Gastroesophageal sphincter (tissue), 4 donors: ENCODE results near the gene PDZD2. TPM values are rescaled to one million over a fixed set of nuclear protein-coding genes. Genes with fewer than 3 reads are reported as not detected.

Source experiments
- ATAC-seq: fragments of 150-250 bp; one replicate; pipeline ENCODE4 v1.9.1; 2016; ENCODE audit warnings: mild to moderate bottlenecking, moderate library complexity
- H3K27ac ChIP-seq, 4 donors: fragments of 200-600 bp; sonication (generic) in 3 of 4; 1 replicate in 3 of 4; 2 replicates in 1 of 4; pipeline ENCODE4 v1.5.1; 2016 to 2019
- H3K27me3 ChIP-seq: fragments of 200-600 bp; sonication (generic); one replicate; pipeline ENCODE4 v1.5.1; 2019
- H3K36me3 ChIP-seq, 2 donors: fragments of 200-600 bp; sonication (generic); one replicate each; pipeline ENCODE4 v1.5.1; 2019; ENCODE audit warnings: control low read depth in 1 of 2
- H3K4me1 ChIP-seq, 3 donors: fragments of 200-600 bp; sonication (generic); 1 replicate in 2 of 3; 2 replicates in 1 of 3; pipeline ENCODE4 v1.5.1; 2016 to 2019; ENCODE audit warnings: control low read depth in 2 of 3
- H3K4me3 ChIP-seq, 2 donors: fragments of 200-600 bp; sonication (generic); one replicate each; pipeline ENCODE4 v1.5.1; 2019; ENCODE audit warnings: mild to moderate bottlenecking in 1 of 2, moderate library complexity in 1 of 2
- H3K9me3 ChIP-seq, 3 donors: fragments of 200-600 bp; sonication (generic); one replicate each; pipeline ENCODE4 v1.5.1; 2017 to 2019; ENCODE audit warnings: control low read depth in 2 of 3
- EP300 ChIP-seq: sonication (generic); formaldehyde crosslinking; IDR thresholded peaks from one replicate; pipeline ENCODE4 v1.6.1; 2017; ENCODE audit warnings: antibody characterized with exemption, mild to moderate bottlenecking
- POLR2A ChIP-seq, 2 donors: fragments of 450-650 bp; IDR thresholded peaks; one replicate each; pipeline ENCODE4 v1.6.1; 2017; ENCODE audit warnings: antibody characterized with exemption in 2 of 2, mild to moderate bottlenecking in 2 of 2, moderate library complexity in 1 of 2
- POLR2AphosphoS5 ChIP-seq: sonication (generic); formaldehyde crosslinking; IDR thresholded peaks from one replicate; pipeline ENCODE4 v1.6.1; 2017; ENCODE audit warnings: antibody characterized with exemption
- WGBS, 2 donors: methylation state at CpG; one replicate each; pipeline ENCODE4 v1.1.5; 2018; ENCODE audit warnings: low coverage in 1 of 2; 5-methylcytosine and 5-hydroxymethylcytosine counted together
- total RNA-seq, 4 donors: library from RNA; depleted of rRNA; stranded (reverse); fragments of >200 nt; gene quantifications; one replicate each; pipeline ENCODE4 v1.1.0, GENCODE V29; 2016
- TF ChIP-seq, protein P1 (sequence below), 4 experiments: fragments of 200-600 bp in 2 of 4; fragments of 450-650 bp in 2 of 4; sonication (generic) in 1 of 4; IDR thresholded peaks; one replicate each; pipeline ENCODE4 v1.5.1; 2017 to 2019; ENCODE audit warnings: antibody characterized with exemption in 4 of 4, mild to moderate bottlenecking in 2 of 4, moderate library complexity in 2 of 4

PDZD2 gene
- total RNA-seq, 4 donors from 2014 or later, result 8.6 to 19.4 (median 14.0) TPM

DNA sequence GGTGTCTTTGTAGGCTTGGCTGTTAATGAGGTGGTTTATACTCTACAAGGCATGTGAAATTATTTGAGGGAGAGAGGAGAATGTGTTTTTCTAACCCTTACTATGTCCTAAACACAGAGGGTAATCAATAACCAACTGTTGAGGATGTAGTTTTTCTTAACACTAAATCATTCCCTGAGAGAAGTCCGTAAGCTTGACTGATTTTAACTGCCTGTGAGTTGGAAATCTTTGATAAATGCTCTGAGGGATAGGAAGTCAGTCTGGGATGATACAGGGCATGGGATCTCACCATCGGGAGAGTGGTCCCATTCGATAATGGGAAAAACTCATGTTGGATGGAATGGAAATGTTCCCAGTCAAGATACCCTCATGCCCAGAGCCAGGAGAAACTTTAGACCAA, 249.6 kb downstream of the PDZD2 start:
- Histone ChIP-seq H3K4me3 (no peak overlapping the region), H3K27me3 (no peaks in the 10 kb centered on the region), H3K36me3 (no peaks in the 10 kb centered on the region), H3K9me3 (no peaks in the 10 kb centered on the region), H3K4me1 (peaks cover 0 to 30% (median 0%) of the 10 kb centered on the region in 3 donors), H3K27ac (peak overlapping the region in 2 of 4 donors; percentile 31 to 35)
- no peak for ATAC-seq
- 36 to 72% methylated on average over 3 of the region's 3 CpGs for WGBS, 2 donors
- TF ChIP-seq POLR2AphosphoS5 (no peak), EP300 (no peak)

DNA sequence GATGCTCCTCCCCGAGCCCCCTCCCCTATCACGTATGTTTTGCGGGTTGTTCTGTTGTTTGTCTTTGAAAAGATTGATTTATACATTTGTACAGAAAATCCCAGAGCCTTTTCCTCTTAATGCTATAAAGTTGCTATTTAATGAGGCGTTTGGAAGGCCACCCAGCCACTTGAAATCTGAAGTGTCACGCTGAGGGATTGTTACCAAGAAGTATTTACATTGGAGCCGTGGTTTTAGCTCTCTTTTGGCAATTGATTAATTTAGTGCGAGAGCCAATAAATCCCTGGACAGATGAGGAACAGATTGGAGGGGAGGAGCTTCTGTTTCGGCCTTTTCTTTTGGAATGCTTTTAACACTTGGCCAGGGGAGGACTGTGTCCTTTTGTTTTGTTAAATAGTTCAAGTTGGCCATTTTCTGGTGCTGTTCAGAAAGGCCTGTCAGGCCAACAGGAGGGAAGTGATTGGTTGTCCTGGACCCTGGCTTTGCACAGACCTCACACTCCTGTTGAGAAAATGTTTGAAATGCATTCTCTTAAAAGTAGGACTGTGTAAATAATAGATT, 250.2 kb downstream of the PDZD2 start:
- Histone ChIP-seq H3K4me3 (no peak overlapping the region), H3K27ac (peak overlapping the region in 3 of 4 donors; percentile 29 to 43 (median 35)), H3K36me3 (no peaks in the 10 kb centered on the region), H3K9me3 (no peaks in the 10 kb centered on the region), H3K4me1 (peaks cover 0 to 30% (median 0%) of the 10 kb centered on the region in 3 donors), H3K27me3 (no peaks in the 10 kb centered on the region)
- TF ChIP-seq POLR2AphosphoS5 (peak; percentile 56), POLR2A (IDR thresholded peaks at IDR 0.05) (no peak), EP300 (no peak)
- TF ChIP-seq, protein P1, sequence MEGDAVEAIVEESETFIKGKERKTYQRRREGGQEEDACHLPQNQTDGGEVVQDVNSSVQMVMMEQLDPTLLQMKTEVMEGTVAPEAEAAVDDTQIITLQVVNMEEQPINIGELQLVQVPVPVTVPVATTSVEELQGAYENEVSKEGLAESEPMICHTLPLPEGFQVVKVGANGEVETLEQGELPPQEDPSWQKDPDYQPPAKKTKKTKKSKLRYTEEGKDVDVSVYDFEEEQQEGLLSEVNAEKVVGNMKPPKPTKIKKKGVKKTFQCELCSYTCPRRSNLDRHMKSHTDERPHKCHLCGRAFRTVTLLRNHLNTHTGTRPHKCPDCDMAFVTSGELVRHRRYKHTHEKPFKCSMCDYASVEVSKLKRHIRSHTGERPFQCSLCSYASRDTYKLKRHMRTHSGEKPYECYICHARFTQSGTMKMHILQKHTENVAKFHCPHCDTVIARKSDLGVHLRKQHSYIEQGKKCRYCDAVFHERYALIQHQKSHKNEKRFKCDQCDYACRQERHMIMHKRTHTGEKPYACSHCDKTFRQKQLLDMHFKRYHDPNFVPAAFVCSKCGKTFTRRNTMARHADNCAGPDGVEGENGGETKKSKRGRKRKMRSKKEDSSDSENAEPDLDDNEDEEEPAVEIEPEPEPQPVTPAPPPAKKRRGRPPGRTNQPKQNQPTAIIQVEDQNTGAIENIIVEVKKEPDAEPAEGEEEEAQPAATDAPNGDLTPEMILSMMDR (IDR thresholded peaks at IDR 0.05), result no peak
- WGBS, 2 donors, result 16 to 25% methylated on average over 8 of the region's 8 CpGs
- ATAC-seq, result no peak

DNA sequence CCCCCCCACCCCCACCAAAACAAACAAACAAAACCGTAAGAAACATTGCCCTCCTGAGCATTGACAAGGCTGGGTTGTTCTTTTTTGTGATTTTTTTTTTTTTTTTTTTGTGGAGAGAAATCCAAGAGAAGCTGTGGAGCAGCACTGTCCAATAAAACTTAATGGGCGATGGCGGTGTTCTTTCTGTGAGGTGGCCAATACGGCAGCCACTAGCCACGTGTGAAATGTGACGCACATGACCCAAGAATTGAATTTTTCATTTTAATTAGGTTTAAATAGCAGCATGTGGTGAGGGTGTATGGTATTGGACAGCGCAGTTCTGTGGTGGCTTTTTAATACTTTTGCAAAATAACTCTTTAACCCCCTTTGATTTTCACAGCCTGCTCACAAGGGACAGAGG, 251.1 kb downstream of the PDZD2 start:
- no peak overlapping the region for H3K27ac ChIP-seq
- no peaks in the 10 kb centered on the region for H3K36me3 ChIP-seq
- TF ChIP-seq, protein P1 (IDR thresholded peaks at IDR 0.05), result no peak
- TF ChIP-seq POLR2A (IDR thresholded peaks at IDR 0.05), result no peak
- no peak for TF ChIP-seq EP300
- TF ChIP-seq POLR2AphosphoS5, result no peak
- ATAC-seq, result no peak
- no peak overlapping the region for H3K4me3 ChIP-seq
- 50 to 80% methylated on average over 1 to 3 of the region's 7 CpGs for WGBS, 2 donors
- no peaks in the 10 kb centered on the region for H3K9me3 ChIP-seq
- H3K4me1 ChIP-seq, result peaks cover 0 to 30% (median 0%) of the 10 kb centered on the region in 3 donors
- no peaks in the 10 kb centered on the region for H3K27me3 ChIP-seq

DNA sequence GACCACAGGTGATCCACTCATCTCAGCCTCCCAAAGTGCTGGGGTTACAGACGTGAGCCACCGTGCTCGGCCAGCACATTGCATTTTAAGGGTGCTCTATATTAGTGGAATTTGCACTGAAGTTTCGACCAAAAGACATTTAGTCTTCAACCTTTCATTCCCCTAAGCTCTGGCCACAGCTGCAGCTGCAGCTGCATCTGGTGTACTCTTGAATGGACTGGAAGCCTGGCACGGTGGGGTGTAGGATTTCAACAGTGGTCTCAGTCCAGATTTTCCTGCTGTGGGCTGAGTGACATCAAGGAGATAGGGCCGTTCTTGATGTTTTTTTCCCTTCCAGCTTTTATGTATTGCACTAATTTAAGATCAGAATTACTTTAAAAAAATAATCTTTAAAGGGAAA, 255.2 kb downstream of the PDZD2 start:
- no peak for TF ChIP-seq EP300
- H3K9me3 ChIP-seq, result no peaks in the 10 kb centered on the region
- no peak overlapping the region for H3K27ac ChIP-seq
- H3K4me3 ChIP-seq, result no peak overlapping the region
- peaks cover 0 to 17% (median 0%) of the 10 kb centered on the region in 3 donors for H3K4me1 ChIP-seq
- WGBS, 2 donors, result 57 to 63% methylated on average over 2 of the region's 6 CpGs
- no peaks in the 10 kb centered on the region for H3K36me3 ChIP-seq
- H3K27me3 ChIP-seq, result no peaks in the 10 kb centered on the region
- ATAC-seq, result no peak

- WGBS, 2 donors, result 83 to 85% methylated on average over 2 of the region's 2 CpGs
- H3K9me3 ChIP-seq, result no peaks in the 10 kb centered on the region
- TF ChIP-seq POLR2AphosphoS5, result no peak
- no peak for TF ChIP-seq POLR2A (IDR thresholded peaks at IDR 0.05)
- no peak for TF ChIP-seq EP300
- TF ChIP-seq, protein P1 (IDR thresholded peaks at IDR 0.05), result no peak
- no peak for ATAC-seq
- peaks cover 0 to 6% (median 0%) of the 10 kb centered on the region in 3 donors for H3K4me1 ChIP-seq
- no peak overlapping the region for H3K27ac ChIP-seq
- H3K4me3 ChIP-seq, result no peak overlapping the region
- H3K36me3 ChIP-seq, result no peaks in the 10 kb centered on the region
- H3K27me3 ChIP-seq, result no peaks in the 10 kb centered on the region
Observed at GRCh38 chr5:31895199-31895820, 256.4 kb downstream of the PDZD2 start.

- WGBS, 2 donors, result 52 to 56% methylated on average over 4 to 5 of the region's 6 CpGs
- Histone ChIP-seq H3K4me3 (no peak overlapping the region), H3K27me3 (no peaks in the 10 kb centered on the region), H3K9me3 (no peaks in the 10 kb centered on the region), H3K36me3 (no peaks in the 10 kb centered on the region), H3K4me1 (no peaks in the 10 kb centered on the region), H3K27ac (no peak overlapping the region)
- no peak for ATAC-seq
- TF ChIP-seq POLR2A (IDR thresholded peaks at IDR 0.05) (no peak), EP300 (no peak), POLR2AphosphoS5 (no peak)
- TF ChIP-seq, protein P1 (IDR thresholded peaks at IDR 0.05), result no peak
Observed at GRCh38 chr5:31898036-31898632, 259.2 kb downstream of the PDZD2 start.
